IPS DF 4.7 (cell line): ENCODE data around the gene CTXND2.
"Not testable (repeated sequence)": the region's sequence is repeated elsewhere in the genome, so short reads cannot be mapped to it uniquely, and the experiment has no call there.

Source experiments
- DNase-seq: peaks from one replicate; pipeline ENCODE4 v3.0.0-alpha.2; 2013; ENCODE audit warnings: low spot score; ENCODE audit errors: extremely low read depth

CTXND2 gene

DNA sequence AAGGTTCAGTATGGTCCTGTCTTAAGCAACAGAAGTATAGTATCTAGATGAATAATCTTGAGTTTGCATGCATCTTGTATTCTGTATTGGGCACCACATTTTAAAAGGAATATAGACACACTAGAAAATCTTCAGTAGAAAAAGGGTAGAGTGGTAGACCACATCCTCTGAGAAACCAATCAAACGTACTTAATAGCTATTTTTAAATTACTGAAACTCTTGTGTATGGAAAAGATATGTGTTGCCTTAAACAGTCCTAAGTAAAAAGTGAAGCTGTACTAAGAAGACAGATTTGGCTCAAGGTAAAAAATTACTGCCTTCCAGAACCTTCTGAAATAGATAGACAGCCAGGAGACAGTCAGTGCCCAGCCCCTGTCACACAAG, 3.1 kb downstream of the CTXND2 start:
- DNase-seq: no peak

DNA sequence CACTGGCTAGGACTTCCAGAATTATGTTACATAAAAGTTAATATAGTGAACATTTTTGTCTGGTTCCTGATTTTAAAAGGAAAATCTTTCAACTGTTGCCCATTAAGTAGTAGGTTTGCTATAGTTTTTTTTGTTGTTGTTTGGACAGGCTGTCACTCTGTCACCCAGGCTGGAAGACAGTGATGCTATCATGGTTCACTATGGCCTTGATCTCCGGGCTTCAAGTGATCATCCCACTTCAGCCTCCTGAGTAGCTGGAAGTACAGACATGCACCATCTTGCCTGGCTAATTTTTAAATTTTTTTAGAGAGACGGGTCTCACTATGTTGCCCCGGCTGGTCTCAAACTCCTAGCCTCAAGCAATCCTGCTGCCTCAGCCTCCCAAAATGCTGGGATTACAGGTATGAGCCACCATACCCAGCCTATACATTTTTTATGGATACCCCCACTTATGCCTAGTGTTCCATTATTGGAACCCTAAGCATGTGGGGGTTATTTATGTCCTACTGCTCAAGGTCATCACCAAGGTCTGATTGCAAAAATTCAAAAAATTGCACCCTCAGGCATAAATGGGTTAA, 6.5 kb downstream of the CTXND2 start:
- no peak for DNase-seq

GRCh38 chr1:150895618-150896017, 8.7 kb downstream of the CTXND2 start:
- DNase-seq: no peak

DNA sequence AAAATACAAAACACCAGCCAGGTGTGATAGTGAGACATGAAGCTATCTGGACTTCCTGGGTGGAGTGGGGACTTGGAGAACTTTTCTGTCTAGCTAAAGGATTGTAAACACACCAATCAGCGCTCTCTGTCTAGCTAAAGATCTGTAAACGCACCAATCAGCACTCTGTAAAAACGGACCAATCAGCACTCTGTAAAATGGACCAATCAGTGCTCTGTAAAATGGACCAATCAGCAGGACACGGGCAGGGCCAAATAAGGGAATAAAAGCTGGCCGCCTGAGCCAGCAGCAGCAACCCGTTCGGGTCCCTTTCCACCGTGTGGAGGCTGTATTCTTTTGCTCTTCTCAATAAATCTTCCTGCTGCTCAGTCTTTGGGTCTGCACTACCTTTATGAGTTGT, 12.9 kb downstream of the CTXND2 start:
- DNase-seq: not testable (repeated sequence)

DNA sequence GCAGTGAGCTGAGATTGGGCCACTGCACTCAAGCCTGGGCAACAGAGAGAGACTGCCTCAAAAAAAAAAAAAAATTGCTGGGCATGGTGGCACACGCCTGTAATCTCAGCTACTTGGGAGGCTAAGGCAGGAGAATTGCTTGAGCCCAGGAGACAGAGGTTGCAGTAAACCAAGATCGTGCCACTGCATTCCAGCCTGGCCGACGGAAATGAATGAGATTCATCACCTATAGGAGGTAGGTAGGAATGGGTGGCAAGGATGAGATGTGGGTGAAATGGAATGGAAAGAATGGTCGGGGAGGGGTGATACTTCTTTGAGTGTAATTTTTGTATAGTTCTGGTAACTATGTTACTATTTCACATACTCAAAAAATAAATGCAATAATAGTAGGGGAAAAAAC, 15.4 kb downstream of the CTXND2 start:
- no peak for DNase-seq

- DNase-seq: no peak
These were observed 15.8 kb downstream of the CTXND2 start for GRCh38 chr1:150902751-150903150.

GRCh38 chr1:150905301-150905700, 18.4 kb downstream of the CTXND2 start:
- DNase-seq: no peak

- no peak for DNase-seq
These were observed 19.4 kb downstream of the CTXND2 start for GRCh38 chr1:150906329-150906728.

GRCh38 chr1:150906813-150907212, 19.9 kb downstream of the CTXND2 start:
- DNase-seq: no peak

DNA sequence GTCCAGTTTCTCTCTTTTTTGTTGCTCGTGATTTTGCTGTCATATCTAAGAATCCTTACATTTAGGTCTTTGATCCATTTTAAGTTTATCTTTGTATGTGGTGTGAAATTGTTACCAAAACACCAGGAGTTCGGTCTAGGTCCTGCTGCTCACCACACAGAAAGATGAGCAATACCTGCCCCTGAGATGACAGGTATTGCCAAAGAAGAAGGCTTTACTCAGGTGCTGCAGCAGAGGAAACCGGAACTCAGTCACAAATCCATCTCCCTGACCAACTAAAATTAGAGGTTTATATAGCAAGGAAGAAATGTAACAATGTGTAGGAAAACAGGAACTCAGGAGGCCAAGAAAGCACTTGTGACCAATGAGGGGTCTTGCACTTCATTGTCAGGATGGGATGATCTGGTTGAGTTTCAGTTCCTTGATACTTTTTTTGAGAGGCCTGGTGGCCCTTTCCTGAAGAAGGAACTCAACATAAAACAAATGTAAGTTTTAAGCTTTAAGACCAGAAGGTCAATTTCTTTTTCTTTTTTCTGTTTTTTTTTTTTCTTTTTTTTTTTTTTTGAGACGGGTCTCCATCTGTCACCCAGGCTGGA, 22.7 kb downstream of the CTXND2 start:
- DNase-seq: no peak

DNA sequence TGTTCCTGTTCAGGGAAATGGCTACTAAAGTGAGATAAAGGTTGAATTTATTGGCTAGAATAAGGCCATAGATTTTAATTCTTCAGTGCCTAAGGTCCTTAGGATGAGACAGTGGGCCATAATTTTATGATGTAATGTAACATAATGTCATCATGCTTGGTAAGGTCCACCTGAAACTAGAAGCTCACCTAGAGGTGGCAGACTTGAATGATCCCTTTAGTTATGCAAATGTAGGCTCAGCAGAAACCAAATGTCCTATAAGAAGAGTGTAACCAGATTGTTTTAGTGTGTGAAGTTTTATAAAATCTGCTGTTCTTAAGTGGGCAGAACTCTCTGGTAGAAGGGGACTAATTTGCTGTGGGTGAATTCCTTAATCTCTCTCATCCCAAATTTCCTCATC, 25.7 kb downstream of the CTXND2 start:
- no peak for DNase-seq

- no peak for DNase-seq
These were observed 30.5 kb downstream of the CTXND2 start for GRCh38 chr1:150917387-150917786.

GRCh38 chr1:150922519-150922975, 35.6 kb downstream of the CTXND2 start:
- peak; percentile 44 for DNase-seq

DNA sequence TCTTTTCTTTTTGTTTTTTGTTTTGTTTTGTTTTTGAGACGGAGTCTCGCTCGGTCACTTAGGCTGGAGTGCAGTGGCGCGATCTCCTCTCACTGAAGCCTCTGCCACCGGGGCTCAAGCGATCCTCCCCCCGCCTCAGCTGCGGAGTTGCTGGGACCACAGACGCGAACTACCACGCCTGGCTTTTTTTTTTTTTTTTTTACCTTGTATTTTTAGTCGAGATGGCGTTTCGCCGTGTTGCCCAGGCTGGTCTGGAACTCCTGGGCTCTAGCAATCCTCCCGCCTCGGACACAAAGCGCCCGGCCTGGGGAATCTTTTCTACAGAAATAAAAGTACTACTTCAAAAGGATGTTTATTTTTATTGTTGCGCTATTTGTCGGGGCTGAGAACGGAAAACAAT, 38.1 kb downstream of the CTXND2 start:
- no peak for DNase-seq

- peak; percentile 98 for DNase-seq
These were observed 39.3 kb downstream of the CTXND2 start, which contains the start of gene SETDB1 for GRCh38 chr1:150926097-150926741. SETDB1 (plus strand) TSS chr1:150926363; CDS start chr1:150927715, 1,352 bp downstream.

GRCh38 chr1:150927624-150928023, 40.7 kb downstream of the CTXND2 start:
- DNase-seq: no peak

GRCh38 chr1:150928286-150928685, 41.4 kb downstream of the CTXND2 start:
- no peak for DNase-seq

DNA sequence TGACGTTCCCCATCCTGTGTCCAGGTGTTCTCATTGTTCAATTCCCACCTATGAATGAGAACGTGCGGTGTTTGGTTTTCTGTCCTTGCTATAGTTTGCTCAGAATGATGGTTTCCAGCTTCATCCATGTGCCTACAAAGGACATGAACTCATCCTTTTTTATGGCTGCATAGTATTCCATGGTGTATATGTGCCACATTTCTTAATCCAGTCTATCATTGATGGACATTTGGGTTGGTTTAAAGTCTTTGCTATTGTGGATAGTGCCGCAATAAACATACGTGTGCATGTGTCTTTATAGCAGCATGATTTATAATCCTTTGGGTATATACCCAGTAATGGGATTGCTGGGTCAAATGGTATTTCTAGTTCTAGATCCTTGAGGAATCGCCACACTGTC, 41.8 kb downstream of the CTXND2 start:
- not testable (repeated sequence) for DNase-seq

GRCh38 chr1:150931773-150932172, 44.8 kb downstream of the CTXND2 start:
- DNase-seq: no peak

DNA sequence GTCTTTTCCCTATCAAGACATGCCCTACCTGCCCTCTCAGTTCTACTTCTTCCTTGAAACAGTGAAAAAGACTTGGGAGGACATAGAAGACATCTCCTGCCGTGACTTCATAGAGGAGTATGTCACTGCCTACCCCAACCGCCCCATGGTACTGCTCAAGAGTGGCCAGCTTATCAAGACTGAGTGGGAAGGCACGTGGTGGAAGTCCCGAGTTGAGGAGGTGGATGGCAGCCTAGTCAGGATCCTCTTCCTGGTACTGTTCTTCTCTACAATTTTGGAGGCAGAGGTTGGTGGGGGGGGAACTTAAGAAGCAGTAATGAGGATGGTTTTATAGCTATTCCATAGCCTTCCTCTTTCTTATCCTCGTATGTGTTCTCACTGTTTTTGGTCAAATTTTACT, 57.9 kb downstream of the CTXND2 start:
- no peak for DNase-seq

- no peak for DNase-seq
These were observed 67.8 kb downstream of the CTXND2 start for GRCh38 chr1:150954708-150955107.

- no peak for DNase-seq
These were observed 68.3 kb downstream of the CTXND2 start for GRCh38 chr1:150955280-150955679.

DNA sequence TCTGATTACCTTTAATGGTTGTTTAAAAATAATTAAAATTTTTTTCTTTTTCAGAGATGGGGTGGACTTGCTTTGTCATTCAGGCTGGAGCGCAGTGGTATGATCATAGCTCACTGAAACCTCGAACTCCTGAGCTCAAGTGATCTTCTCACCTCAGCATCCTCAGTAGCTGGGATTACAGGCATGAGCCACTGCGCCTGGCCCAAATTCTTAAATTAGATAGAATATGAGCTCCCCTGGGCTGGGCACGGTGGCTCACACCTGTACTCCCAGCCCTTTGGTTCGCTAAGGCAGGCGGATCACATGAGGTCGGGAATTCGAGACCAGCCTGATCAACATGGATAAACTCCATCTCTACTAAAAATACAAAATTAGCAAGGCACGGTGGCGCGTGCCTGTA, 70.7 kb downstream of the CTXND2 start:
- DNase-seq: no peak
